HG02798 (cell line): ENCODE measurements around the gene DUOXA2.
"Not testable (repeated sequence)": the region's sequence is repeated elsewhere in the genome, so short reads cannot be mapped to it uniquely, and the experiment has no call there.

Experiments
- ATAC-seq: cut with Tn5 transposase; IDR thresholded peaks from one replicate; pipeline ENCODE4 v1.9.1; 2021; ENCODE audit warnings: mild to moderate bottlenecking; ENCODE audit not compliant: unreplicated experiment, poor library complexity

Gene DUOXA2

GRCh38 chr15:45114076-45114750, at the start of gene DUOXA2, which contains the start of gene DUOX2:
DUOXA2 (plus strand) TSS chr15:45114326; CDS start chr15:45114606, 280 bp downstream.
DUOX2 (minus strand) TSS chr15:45114172; CDS start chr15:45113411, 761 bp downstream.
- no peak for ATAC-seq

DNA sequence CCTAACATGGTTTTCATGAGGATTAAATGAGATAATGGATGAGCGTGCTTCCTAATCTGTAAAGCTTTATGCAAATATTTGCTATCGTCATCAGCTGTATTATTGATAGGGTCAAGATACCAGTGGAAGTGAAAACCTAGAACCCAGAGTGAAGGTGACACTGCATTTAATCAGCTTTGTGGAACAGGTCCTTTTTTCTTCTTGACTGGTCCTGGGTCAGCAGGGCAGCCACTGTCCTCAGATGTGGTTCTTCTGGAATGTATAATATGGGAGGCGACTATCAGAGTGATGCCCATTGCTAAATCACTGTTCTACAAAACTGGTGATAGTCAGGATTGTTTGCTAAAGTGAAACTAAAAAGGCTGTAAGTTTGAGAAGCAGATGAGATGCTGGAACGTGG, 49.7 kb upstream of the DUOXA2 start:
- ATAC-seq = no peak

GRCh38 chr15:45069942-45070360, 44.2 kb upstream of the DUOXA2 start:
- ATAC-seq = not testable (repeated sequence)

- ATAC-seq = not testable (repeated sequence)
Observed at GRCh38 chr15:45073602-45074001, 40.5 kb upstream of the DUOXA2 start.

DNA sequence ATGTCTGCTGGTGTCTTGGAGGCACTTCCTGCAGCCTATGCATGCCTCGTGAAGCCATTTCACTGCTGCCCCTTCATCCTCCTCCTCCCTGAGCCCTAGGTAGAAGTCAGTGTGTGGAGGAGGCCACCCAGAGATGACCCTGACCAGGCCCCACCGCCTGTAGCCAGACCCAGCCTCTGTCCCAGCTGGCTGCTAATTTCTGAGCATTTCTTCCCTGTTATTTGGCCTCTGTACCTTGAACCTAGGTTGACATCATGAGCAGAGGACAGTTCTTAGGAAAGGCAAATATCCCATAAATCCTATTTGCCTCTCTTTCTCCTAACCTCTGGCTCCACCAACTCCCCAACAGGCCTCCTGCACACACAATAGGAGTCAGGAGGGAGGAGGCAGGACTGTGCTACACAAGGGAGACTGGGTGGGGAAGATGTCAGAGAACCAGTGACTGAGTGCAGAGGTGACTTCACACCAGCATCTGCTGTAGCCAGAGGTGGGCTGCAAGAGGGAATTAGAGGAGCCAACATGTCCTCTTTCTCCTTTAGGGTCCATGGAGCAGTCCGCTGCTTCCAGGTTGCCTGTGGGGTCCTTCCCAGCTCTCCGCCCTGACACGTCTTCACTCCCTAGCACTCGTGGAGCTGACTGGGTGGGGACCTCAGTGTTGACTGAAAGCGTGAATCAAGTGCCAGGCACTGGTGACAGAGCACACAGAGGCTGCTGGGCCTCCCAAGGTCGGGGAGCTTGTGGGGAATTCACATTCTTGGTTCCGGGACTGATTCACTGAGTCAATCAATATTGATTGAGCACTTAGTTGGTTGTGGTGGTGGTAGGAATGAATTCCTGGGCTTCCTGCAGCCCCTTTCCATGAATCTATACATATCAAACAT, 38.4 kb upstream of the DUOXA2 start:
- ATAC-seq = not testable (repeated sequence)

DNA sequence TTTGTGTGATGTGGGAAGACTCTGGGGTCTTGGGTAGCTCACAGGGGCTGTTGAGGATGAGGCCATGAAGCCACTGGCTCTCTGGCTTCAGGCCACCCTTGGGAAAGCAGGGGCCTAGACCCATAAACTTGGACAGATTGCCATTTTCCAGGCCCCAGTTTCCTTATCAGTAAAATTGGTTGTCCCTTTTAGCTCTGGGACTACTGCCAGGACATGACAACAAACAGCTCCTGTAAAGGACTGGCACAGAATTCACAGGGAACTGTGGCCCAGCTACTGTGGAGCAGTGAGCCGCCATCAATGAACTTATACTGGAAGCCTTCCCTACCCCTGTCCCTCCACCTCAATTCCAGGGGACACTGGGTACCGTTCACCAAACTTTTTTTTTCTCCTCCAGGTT, 36.7 kb upstream of the DUOXA2 start:
- not testable (repeated sequence) for ATAC-seq

- not testable (repeated sequence) for ATAC-seq
Observed at GRCh38 chr15:45079201-45079600, 34.9 kb upstream of the DUOXA2 start.

DNA sequence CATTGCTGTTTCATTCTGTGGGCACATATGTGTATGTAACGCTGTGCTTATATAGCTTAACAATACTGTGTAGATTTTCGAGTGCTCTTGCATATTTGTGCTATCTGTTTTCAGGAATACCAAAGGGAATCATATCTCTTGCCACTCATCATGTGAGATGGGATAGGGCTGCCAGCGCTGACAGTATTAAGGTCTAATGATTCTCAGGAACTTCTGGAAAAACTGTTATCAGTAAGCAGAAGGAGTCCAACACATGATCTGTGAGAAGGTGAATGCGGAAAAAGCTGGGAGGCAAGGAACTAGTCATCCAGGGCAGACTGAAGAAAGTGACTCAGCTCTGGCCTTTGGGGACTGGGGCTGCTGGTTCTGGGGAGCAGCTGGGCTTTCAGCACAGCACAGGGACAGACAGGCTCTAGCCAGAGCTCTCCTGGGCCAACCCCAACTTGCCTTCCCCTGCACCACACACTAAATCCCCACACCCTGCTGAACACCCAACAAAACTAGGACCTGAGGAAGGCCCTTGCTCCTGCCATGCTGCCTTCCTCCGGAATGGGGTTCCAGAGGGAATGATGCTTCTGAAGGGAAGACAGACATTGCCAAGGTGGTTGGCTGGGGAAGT, 34.4 kb upstream of the DUOXA2 start:
- not testable (repeated sequence) for ATAC-seq

DNA sequence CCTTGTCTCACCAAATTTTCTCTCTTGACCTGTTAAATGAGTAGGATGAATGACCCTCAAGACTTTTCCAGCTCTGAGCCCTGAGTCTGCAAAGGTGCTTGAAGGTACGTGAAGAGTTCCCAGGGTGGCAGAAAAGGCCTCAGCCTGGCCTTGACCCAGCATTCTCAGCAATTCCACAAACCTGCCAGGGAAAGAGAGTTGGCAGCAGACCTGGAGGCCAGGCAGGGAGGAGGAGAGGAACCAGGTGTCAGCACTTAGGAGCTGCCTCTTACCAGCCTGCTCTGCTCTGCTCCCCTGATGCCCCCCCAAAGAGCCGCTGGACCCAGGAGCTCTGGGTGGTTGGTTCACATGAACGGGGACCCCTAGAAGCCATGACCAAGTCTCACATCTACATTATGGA, 33.5 kb upstream of the DUOXA2 start:
- ATAC-seq = not testable (repeated sequence)

- ATAC-seq = not testable (repeated sequence)
Observed at GRCh38 chr15:45082412-45082811, 31.7 kb upstream of the DUOXA2 start.

DNA sequence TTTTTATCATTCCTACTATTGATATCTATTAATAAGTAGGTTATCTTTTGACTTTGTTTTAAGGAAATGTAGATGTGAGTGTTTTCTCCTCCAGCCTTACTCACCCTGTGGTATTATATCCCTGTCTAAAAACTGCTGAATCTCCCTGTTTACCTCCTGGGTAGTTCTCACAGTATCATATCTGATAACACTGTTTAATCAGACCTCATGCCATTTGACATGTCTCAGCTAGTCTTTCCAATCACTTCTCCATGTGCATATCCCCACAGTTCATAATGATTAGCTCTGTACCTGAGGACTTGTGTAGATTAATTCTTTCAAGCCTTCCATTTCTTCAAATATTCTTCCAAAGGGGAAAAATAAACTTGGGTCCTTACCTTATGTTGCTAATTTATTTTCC, 30.9 kb upstream of the DUOXA2 start:
- ATAC-seq = no peak

DNA sequence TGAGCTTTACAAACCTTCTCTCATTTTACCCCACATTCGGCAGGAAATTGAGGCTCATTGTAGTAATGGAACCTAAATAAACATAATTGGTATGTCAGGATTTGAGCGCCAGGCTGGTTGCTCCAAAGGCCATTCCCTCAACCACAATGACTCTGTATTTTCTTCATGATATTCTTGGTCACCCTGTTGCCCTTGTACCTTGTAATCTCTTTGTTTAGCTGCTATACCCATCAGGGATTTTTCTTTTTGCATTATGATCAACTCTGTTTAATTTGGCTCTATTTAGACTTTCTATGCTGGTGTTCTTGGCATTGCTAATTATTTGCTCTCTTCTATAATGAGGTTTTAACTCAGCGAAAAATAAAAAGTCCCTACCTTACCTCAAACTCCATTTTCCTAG, 30.0 kb upstream of the DUOXA2 start:
- ATAC-seq = no peak

DNA sequence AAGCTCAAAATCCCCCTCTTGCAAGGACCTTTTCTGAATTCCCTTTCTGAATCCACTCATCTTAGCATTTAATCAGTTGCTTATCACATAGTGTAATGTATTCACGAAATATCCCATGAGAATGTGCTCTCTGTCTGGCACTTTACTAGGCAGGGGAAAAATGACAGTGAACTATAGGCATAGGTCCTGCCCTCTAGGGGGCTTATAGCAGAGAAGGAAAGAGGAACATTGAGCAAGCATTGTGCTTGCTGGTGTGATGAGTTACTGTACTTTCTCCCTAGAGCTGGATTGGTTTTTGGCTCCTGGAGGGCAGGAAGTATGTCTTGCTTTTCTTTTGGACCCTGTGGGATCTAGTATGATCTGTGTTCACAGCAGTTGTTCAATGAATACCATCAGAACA, 26.6 kb upstream of the DUOXA2 start:
- ATAC-seq = no peak

GRCh38 chr15:45088801-45089711, 25.1 kb upstream of the DUOXA2 start:
- ATAC-seq = no peak

DNA sequence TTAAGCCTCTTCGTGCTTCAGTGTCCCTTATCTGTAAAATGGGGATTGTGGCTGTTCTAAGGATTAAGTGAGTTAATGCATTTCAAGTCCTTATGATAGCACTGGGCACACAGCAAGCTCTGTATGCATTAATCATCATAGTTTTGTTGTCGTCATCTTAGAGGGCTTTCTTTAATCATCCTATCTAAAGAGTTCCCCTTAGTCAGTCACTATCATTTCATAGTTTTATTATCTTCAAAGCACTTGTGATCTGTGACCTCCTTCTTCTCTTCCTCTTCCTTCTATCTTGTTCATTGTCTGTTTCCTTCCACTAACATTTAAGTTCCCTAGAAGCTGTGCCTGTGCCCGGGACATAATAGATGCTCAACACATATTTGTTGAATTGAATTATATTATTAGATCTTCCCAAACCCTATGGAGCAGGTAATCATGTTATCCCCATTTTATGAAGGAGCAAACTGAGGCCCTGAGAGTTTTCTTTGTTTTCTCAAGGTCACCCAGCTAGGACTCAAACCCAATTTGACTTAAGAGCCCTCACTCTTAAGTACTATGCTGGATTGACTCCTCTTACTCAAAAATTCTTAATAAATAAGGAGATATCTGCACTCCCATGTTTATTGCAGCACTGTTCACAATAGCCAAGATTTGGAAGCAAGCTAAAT, 24.3 kb upstream of the DUOXA2 start:
- ATAC-seq = no peak

DNA sequence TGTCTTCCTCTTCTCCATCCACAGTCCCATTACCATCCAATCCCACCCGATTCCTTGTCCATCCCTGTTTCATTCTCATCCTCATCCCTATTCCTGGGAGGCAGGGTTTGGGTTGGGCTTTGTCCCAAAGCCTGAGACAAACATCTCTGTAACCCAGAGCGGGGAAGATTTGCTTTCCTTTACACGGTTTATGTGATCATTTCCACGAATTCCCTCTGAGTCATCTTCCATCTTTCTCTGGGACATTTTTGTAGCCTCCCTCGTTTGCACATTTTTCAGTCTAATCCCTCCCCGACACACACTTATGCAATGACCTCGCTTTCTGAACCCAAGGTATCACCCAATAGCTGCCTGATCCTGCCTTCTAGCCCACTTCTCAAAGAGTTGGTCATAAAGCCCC, 23.0 kb upstream of the DUOXA2 start:
- no peak for ATAC-seq

GRCh38 chr15:45091576-45091975, 22.6 kb upstream of the DUOXA2 start:
- no peak for ATAC-seq

- no peak for ATAC-seq
Observed at GRCh38 chr15:45093013-45093412, 21.1 kb upstream of the DUOXA2 start.

- ATAC-seq = no peak
Observed at GRCh38 chr15:45093622-45094357, 20.3 kb upstream of the DUOXA2 start.
